GM11168 (cell line): Measurements from ENCODE around the gene FKBP1B.
"Not testable (repeated sequence)": the region's sequence is repeated elsewhere in the genome, so short reads cannot be mapped to it uniquely, and the experiment has no call there.

Experiments
- in situ Hi-C: fragments of 300-500 bp; cut with MboI; formaldehyde crosslinking; loops from one replicate; pipeline ENCODE4 v1.12.0; 2022; ENCODE audit warnings: low sequenced_read_pairs; ENCODE audit not compliant: unreplicated experiment

The FKBP1B gene

DNA sequence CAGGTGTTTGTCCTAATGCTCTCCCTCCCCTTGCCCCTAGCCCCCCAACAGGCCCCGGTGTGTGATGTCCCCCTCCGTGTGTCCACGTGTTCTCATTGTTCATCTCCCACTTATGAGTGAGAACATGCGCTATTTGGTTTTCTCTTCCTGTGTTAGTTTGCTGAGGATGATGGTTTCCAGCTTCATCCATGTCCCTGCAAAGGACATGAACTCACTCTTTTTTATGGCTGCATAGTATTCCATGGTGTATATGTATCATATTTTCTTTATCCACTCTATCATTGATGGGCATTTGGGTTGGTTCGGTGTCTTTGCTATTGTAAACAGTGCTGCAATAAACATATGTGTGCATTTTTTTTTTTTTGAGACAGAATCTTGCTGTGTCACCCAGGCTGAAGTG, 43.7 kb downstream of the FKBP1B start:
- in situ Hi-C loops: not testable (repeated sequence)

DNA sequence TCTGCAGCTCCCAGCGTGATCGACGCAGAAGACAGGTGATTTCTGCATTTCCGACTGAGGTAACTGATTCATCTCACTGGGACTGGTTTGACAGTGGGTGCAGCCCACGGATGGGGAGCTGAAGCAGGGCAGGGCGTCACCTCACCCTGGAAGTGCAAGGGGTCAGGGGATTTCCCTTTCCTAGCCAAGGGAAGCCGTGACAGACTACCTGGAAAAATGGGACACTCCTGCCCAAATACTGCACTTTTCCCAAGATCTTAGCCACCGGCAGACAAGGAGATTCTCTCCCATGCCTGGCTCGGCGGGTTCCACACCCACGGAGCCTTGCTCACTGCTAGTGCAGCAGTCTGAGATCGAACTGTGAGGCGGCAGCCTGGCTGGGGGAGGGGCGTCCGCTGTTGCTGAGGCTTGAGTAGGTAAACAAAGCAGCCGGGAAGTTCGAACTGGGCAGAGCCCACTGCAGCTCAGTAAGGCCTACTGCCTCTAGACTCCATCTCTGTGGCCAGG, 45.7 kb downstream of the FKBP1B start:
- in situ Hi-C loops: not testable (repeated sequence)

DNA sequence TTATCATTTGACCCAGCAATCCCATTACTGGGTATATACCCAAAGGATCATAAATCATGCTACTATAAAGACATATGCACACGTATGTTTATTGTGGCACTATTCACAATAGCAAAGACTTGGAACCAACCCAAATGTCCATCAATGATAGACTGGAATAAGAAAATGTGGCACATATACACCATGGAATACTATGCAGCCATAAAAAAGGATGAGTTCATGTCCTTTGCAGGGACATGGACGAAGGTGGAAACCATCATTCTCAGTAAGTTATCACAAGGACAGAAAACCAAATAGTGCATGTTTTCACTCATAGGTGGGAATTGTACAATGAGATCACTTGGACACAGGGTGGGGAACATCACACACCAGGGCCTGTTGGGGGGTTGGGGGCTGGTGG, 51.2 kb downstream of the FKBP1B start:
- in situ Hi-C loops: not testable (repeated sequence)

DNA sequence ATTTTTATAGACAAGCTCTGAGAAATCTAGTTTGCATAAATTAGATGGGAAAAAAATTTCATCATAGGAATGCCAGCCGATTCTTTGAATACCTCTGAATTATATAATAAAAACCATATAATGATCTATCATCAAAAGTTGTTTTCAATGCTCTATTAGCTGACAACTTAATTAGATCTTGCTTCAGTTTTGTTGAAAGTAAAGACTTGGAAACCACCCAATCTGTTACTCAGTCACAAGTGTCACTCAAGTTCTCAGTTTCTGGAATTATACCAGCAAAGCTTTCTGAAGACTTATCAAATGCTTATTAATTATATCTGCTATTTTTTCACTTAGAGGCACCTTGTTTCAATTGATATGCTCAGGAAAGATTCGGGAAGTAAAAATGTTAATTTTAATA, 52.5 kb downstream of the FKBP1B start:
- in situ Hi-C loops: no loop called here

DNA sequence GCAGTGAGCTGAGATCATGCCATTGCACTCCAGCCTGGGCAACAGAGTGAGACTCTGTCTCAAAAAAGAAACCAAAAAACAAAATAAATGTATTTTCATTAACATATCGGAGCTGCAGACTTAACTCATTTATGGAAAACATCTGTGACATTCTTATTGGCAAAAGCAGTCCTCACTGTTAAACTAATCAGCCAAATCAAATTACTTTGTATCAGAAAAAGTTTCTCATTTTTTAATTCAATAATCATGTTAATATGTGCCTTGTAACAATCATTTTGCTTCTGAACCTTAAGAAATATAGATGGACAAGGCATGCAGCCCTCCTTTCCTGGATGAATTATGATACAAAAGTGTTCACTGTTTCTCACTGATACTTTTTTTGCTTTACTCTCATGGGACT, 53.1 kb downstream of the FKBP1B start:
- in situ Hi-C loops: no loop called here

DNA sequence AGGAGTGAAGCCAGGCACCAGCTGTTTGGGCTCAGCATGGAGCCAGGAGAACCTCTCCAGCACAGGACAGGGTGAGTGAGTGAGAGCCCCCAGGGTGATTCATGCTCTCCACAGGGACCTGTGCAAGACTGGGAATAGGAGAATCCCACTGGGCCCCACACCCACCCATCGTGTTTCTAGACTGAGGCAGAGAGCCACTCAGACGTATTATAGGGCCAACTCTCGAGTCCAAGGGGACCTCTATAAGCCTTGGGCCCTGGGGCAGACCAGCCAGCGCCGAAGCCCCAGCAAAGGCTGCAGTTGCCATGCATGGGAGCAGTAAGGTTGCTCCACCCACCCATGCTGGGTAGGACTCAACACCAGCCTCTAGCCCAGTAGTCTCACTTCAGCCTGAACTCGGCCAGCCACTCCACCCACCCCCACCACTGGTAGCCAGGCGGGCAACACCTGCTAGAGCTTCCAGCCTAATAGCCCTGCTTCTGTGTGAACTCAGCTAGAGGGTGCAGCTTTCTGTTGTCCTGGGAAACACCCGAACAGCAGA, 54.6 kb downstream of the FKBP1B start:
- in situ Hi-C loops: no loop called here

DNA sequence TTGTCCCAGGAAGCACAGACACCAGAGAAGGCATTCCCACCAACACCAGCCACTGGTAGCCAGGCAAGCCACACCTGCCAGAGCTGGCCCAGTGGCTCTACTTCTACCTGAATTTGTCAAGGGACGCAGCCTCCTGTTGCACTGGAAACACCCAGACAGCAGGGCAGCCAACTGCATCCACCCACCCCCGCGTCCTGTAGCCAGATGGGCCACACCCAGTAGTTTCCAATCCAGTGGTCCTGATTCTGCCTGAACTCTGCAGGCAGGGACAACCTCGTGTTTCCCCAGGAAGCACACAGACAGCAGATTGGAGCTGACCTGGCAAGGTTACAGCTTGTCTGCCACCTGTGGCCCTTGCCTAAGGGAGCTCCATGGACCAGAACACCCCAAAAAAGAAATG, 55.4 kb downstream of the FKBP1B start:
- in situ Hi-C loops: no loop called here

DNA sequence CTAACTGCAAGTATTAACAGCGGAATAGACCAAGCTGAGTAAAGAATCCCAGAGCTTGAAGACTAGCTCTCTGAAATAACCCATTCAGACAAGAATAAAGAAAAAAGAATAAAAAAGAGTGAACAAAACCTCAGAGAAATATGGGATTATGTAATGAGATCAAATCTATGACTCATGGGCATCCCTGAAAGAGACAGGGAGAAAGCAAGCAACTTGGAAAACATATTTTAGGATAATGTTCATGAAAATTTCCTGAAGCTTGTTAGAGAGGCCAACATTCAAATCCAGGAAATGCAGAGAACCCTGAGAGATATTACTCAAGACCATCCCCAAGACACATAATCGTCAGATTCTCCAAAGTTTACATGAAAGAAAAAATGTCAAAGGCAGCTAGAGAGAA, 56.3 kb downstream of the FKBP1B start:
- in situ Hi-C loops: no loop called here

DNA sequence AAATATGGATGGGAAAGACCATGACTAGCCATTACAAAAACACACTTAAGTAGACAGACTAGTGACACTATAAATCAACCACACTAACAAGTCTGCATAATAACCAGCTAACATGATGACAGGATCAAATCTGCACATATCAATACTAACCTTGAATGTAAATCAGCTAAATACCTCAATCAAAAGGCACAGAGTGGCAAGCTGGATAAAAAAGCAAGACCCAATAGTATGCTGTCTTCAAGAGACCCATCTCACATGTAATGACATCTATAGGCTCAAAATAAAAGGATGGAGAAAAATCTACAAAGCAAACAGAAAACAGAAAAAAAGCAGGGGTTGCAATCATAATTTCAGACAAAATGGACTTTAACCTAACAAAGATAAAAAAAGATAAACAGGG, 57.2 kb downstream of the FKBP1B start:
- in situ Hi-C loops: no loop called here

DNA sequence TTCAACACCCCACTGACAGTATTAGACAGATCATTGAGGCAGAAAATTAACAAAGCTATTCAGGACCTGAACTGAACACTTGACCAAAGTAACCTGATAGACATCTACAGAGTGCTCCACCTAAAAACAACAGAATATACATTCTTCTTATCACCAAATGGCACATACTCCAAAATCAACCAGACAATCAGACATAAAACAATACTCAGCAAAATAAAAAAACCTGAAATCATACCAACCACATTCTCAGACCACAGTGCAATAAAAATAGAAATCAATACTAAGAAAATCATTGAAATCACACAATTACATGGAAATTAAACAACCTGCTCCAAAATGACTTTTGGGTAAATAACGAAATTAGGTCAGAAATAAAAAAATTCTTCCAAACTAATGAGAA, 57.8 kb downstream of the FKBP1B start:
- in situ Hi-C loops: no loop called here

DNA sequence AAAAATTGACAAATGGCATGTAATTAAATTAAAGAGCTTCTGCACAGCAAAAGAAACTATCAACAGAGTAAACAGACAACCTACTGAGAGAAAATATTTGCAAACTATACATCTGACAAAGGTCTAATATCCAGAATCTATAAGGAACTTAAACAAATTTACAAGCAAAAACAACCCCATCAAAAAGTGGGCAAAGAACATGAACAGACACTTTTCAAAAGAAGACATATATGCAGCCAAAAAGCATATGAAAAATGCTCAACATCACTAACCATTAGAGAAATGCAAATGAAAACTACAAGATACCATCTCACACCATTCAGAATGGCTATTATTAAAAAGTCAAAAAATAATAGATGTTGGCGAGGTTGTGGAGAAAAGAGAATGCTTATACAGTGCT, 59.9 kb downstream of the FKBP1B start:
- in situ Hi-C loops: not testable (repeated sequence)

DNA sequence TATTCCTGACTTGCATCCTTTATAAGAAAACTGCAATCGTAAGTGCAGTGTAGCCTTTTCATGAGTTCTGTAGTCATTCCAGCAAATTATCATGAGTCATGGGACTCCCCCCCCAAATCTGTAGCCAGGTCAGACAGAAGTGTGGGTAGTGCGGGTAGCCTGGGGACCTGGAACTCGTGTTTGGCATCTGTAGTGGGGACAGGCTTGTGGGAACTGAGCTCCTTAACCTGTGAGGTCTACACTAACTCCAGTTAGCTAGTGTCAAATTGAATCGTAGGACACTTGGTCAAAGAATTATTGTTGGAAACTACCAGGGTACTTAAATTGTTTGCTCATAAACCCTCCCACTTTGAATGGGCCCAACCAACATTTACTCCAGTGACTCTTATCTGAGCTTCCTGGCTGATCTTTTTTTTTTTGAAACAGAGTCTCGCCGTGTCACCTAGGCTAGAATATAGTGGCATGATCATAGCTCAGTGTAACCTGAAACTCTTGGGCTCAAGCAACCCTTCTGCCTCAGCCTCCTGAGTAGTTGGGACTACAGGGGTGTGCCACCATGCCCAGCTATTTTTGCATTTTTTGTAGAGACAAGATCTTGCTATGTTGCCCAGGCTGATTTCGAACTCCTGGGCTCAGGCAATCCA, 61.2 kb downstream of the FKBP1B start:
- in situ Hi-C loops: no loop called here

DNA sequence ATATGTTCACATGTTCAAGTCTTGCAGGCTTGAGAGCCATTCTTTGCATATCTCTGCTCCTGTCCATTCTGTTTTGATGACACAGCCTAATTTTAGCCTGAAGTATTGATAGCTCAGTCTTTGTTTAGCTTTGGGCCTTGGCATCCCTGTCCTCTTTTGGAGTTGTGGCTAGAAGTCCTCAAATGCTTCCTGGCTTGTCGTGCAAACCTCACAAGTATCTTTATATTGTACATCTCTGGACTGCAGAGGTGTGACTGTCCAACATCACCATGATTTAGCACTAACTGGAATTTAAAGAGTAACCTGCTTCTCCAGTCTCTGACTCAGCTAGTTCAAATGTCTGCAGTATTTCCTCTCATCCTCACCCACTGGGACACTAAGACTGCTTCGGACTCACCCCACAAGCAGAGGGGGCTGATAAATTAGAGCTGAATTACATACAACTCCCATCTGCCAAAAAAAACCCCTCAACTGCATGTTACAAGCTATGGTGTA, 61.9 kb downstream of the FKBP1B start:
- in situ Hi-C loops: no loop called here
